HEK293 (cell line): Measurements from ENCODE around the gene DAAM1.

ENCODE experiments used
- ATF2 ChIP-seq: fragments of 450-650 bp; formaldehyde crosslinking; IDR thresholded peaks from 2 replicates; pipeline ENCODE4 v1.5.1; 2016; ENCODE audit warnings: missing biosample characterization, missing genetic modification characterization, low read depth
- CTCF ChIP-seq: fragments of 450-650 bp; formaldehyde crosslinking; IDR thresholded peaks from 2 replicates; pipeline ENCODE4 v1.5.1; 2016; ENCODE audit warnings: missing biosample characterization, missing genetic modification characterization
- HOXA7 ChIP-seq: sonication (generic); formaldehyde crosslinking; IDR thresholded peaks from 2 replicates; pipeline ENCODE4 v1.8.1; 2022; ENCODE audit warnings: missing genetic modification reagents, borderline replicate concordance

- no peak for TF ChIP-seq CTCF (tag by site-specific recombination)
- no peak for TF ChIP-seq ATF2 (tag by site-specific recombination)
- no peak for TF ChIP-seq HOXA7 (CRISPR knock-in tag)
Observed at GRCh38 chr14:59419303-59419702, 230.8 kb downstream of the DAAM1 start.
